ENCODE results near the gene CD84.
"Not testable (repeated sequence)": the region's sequence is repeated elsewhere in the genome, so short reads cannot be mapped to it uniquely, and the experiment has no call there.

CD84 gene

DNA sequence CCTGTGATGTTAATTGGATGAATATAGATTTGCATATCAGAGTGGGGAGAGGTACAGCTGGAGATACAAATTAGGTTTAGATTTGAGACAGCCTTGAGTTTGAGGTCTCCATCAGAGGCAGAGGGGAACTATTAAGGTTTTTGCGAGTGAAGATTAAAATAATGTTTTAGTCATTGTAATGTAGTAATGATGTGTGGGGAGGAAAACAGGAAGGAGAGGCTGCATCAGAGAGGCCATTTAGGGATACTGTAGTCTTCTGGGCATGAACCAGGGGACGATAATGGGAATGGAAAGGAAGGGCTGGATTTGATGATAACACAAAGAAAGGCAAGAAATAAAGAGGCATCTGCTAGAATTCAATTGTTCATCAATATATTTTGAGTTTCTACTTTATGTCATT lies 9.5 kb downstream of the CD84 start:
- DNase-seq (ENCODE audit: low read depth in 2 of 2): no peak

DNA sequence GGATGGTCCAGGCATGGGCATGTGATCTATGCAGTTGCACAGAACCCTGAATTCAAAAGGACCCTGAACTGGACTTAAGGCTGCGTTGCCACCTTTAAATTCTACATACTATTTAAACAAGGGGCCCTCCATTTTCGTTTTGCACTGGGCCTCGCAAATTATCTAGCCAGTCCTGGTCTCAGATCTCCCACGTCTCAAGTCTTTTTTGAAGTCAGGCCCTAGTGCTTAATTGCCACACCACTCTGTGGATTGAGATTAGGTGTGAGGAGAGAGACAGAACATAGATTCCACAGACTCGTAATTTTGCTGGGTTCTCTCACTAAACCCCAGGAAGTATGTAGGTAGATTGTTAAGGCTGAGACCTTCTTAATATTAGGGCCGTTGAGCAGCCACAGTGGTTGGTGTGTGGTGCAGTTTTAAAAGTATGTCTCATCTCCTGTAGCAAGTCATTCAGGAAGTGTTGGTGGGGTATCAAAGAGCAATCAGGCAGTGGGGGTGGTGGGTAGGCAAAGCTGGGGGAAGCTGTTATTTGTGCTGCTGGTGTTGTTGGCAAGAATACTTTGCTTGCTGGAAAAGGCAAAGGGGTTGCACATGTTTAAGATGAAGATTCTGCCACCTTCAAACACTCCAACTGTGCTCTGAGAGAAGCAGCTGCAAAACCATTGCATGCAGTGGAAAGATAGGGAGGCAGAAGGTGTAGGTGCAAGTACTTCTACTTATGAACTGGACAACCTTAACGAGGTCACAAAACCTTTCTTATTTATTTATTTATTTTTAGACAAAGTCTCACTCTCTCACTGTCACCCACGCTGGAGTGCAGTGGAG lies 11.2 kb downstream of the CD84 start:
- peak; percentile 55 to 59 for DNase-seq (ENCODE audit: low read depth in 2 of 2)

- no peak for DNase-seq (ENCODE audit: low read depth in 2 of 2)
Measured at GRCh38 chr1:160567341-160567740, 12.0 kb downstream of the CD84 start.

DNA sequence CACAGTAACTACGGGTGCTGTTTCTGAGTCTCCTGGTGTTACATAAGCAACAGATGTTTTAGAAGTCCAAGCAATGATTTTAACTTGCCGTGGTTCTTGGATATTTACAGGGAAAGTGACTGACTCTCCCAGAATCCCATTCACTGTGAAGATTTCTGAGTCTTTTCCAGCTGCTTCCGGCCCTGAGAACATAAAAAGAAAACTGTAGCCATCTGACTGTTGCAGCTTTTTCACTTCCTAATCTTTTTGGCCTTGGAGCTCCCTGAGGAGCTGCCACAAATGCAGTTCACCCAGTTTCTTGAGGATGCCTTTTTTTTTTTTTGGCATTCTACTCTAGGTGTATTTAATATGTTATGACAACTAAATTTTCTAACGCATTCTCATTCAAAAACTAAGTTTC lies 13.7 kb downstream of the CD84 start:
- DNase-seq (ENCODE audit: low read depth in 2 of 2): no peak

DNA sequence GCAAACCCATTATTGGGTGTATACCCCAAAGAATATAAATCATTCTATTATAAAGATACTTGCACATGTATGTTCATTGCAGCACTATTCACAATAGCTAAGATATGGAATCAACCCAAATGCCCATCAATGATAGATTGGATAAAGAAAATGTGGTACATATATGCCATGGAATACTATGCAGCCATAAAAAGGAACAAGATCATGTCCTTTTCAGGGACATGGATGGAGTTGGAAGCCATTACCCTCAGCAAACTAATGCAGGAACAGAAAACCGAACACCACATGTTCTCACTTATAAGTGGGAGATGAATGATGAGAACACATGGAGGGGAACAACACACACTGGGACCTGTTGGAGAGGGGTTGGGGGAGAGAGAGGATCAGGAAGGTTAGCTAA lies 16.1 kb downstream of the CD84 start:
- not testable (repeated sequence) for DNase-seq (ENCODE audit: low read depth in 2 of 2)

DNA sequence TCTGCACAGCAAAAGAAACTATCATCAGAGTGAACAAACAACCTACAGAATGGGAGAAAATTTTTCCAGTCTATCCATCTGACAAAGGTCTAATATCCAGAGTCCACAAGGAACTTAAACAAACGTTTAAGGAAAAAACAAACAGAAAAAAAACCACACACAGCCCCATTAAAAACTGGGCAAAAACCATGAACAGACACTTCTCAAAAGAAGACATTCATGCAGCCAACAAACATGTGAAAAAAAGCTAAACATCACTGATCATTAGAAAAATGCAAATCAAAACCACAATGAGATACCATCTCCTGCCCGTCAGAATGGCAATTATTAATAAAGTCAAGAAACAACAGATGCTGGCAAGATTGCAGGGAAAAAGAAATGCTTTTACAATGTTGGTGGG lies 16.6 kb downstream of the CD84 start:
- not testable (repeated sequence) for DNase-seq (ENCODE audit: low read depth in 2 of 2)

DNA sequence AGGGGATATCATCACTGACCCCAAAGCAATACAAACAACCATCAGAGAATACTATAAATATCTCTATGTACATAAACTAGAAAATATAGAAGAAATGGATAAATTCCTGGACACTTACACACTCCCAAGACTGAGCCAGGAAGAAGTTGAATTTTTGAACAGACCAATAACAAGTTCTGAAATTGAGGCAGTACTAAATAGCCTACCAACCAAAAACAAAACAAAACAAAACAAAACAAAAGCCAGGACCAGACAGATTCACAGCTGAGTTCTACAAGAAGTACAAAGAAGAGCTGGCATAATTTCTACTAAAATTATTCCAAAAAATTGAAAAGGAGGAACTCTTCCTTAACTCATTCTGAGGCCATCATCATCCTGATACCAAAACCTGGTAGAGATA lies 18.5 kb downstream of the CD84 start:
- no peak for DNase-seq (ENCODE audit: low read depth in 2 of 2)

DNA sequence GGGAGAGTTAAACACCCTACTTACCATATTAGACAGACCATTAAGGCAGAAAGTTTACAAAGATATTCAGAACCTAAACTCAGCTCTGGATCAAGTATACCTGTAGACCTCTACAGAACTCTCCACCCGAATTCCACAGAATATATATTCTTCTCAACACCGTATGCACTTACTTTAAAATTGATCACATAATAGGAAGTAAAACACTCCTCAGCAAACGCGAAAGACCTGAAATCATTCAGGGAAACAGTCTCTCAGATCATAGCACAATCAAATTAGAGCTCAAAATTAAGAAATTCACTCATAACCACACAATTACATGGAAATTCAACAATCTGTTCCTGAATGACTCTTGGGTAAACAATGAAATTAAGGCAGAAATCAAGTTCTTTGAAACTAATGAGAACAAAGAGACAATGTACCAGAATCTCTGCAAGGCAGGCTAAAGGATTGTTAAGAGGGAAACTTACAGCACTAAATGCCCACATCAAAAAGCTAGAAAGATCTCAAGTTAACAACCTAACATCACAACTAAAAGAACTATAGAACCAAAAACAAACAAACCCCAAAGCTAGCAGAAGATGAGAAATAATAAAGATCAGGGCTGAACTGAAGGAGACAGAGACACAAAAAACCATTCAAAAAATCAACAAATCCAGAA lies 19.1 kb downstream of the CD84 start:
- no peak for DNase-seq (ENCODE audit: low read depth in 2 of 2)

GRCh38 chr1:160559437-160559836 lies 19.9 kb downstream of the CD84 start:
- not testable (repeated sequence) for DNase-seq (ENCODE audit: low read depth in 2 of 2)

GRCh38 chr1:160558660-160559380 lies 20.5 kb downstream of the CD84 start:
- DNase-seq (ENCODE audit: low read depth in 2 of 2): no peak

DNA sequence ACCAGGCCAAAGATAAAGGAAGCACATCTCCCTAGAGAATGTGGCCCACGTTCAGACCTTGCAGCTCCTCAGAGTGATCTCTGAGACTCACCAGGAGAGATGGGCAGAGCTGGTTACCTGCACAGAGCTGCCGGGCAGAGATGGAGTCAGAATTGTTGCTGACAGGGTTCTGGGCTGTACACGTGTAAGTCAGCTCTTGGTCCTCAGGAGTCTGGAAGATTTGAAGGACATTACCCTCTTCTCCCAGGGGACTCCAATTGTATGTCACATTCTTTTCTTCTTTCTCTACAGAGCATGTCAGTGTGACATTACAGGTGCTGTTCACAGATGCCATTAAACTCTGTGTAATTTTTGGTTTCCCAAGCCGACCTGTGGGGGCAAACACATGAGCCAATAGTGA lies 25.5 kb downstream of the CD84 start:
- DNase-seq (ENCODE audit: low read depth in 2 of 2): no peak

GRCh38 chr1:160552425-160552824 lies 26.9 kb downstream of the CD84 start:
- DNase-seq (ENCODE audit: low read depth in 2 of 2): no peak

DNA sequence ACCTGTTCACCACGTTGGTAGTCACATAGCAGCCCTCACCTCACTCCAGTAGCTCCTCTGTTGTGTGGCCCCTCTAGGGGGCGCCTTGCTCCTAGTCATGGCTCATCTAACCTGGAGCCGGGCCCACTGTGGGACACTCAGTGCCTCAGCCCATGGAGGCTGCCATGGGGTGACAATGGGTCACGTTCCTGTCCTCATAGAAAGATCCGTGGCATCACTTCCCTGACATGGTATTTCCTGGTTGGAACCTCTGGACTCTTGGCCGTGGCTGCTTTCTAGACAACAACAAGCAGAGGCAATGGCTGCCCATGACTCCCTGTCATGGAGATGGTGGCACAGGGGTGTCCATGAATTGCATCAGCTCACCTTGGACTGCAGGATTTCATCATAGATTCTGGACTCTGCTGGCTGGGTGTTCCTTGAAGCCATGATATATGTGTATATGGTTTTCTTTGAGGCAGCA lies 28.7 kb downstream of the CD84 start:
- peak; percentile 45 to 62 for DNase-seq (ENCODE audit: low read depth in 2 of 2)

DNA sequence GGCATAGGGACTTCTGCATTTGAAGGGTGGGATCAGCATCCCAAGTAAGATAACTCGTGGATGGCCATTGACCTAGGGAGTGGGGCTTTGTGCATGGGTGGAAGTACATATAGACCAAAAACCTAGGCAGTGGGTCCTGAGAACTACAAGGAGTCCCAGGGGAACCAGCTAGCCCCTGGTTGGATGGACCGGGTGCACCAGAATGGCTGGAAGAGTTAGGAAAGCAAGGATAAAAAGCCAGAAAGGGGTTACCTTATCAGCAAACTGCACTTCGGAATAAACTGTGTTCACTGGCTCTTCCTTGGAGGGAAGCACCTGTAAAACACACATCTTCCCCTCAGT lies 29.7 kb downstream of the CD84 start:
- DNase-seq (ENCODE audit: low read depth in 2 of 2): no peak

DNA sequence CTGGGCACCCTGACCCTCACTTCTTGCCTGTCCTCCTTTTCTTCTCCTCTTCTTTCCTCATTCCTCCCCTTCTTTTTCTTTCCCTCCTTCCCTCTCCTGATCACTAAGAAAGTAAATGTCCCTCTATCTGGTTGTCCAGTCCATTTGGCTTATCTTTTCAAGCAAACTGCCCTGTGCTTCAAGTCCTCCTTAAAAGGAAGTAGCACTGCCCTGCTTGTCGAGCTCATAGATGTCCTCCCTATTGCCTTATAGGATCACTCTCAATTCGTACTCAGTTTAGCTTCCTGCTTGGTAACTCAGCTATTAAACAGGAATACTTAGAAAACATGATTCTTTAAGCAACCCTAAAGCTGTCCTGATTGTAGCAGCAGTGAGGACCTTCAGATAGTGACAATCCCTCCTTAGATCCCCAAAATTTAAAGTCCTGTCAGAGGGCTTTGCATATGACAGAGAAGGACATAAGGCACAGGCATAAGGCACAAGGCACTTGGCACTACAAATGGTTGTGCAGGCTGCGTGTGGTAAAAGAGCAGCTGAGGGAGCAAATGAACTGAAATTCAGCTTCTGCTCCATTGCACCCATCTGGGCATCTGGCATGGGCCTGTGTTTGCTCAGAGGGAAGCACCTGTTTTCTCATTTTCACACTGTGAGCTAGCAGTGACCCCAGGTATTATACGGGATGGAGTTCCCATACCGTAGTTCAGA lies 30.2 kb downstream of the CD84 start:
- no peak for DNase-seq (ENCODE audit: low read depth in 2 of 2)

GRCh38 chr1:160548183-160548582 lies 31.1 kb downstream of the CD84 start:
- DNase-seq (ENCODE audit: low read depth in 2 of 2): no peak

GRCh38 chr1:160547422-160547821 lies 31.9 kb downstream of the CD84 start:
- DNase-seq (ENCODE audit: low read depth in 2 of 2): no peak

DNA sequence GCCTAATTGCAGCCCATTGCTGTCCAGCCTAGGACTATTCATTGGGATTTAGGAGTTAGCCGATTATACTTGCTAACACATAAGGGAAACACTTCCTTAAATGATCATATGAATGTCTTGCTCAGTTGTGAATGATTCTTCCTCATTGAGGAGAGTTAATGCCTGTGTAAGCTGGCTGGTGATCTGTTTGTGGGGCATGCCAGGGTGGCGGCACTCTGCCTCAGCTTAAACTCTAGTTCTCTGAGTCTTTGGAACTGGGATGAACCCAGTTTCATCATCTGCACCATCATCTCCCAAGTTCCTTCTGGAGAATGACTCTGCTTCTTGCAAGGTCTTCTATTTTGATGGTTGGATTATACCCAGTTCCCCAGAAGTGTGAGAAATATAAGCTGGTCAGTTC lies 32.4 kb downstream of the CD84 start:
- no peak for DNase-seq (ENCODE audit: low read depth in 2 of 2)

DNA sequence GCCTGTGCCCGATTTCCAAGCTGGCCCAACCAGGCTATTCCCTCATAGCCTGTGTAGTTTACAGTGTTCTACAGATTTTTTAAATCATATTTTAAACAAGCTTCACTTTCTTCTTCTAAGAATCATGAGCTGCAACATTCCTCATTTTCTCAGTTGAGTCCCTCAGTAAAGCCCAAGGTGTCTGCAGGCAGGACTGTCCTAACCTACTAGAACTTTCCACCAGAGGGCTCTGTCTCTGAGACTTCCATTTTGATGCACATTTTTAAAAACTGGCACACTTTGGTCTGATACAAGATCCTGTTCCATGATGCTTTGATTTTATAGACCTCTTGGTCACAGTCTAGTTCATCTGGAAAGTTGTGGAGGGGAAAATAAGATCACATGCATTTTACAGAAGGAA lies 34.6 kb downstream of the CD84 start:
- no peak for DNase-seq (ENCODE audit: low read depth in 2 of 2)

DNA sequence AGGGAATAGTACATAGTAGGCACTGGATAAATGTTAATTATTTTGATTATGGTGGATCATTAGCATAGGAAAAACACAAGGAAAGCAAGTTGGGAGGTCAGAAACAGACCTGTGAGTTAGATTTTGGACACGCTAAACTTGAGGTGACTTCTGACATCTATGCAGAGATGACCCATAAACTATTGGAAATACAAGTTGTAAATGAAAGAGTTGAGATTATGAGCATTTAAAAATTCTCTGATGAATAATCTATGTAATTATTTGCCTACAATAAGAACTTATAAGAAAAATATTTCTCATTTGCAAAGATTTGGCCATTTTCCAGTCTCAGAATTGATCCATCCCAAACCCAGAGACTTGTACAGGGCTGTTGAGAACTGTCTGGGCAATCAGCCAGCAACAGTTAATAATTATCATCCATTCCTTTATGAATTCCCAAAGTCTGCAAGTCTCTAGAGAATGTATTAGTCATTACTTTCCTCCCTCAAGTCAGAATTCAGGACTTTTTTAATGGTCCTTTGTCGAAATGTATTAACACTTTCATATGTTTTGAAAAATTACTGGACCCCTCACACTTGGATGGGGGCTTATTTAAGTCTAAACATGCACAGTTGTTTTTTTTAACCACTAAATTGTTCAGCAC lies 36.9 kb downstream of the CD84 start:
- DNase-seq (ENCODE audit: low read depth in 2 of 2): no peak

- DNase-seq (ENCODE audit: low read depth in 2 of 2): no peak
Measured at GRCh38 chr1:160541622-160542302, 37.5 kb downstream of the CD84 start.
